T-cell (primary cell): ENCODE results near the gene DDX20. TPM values are rescaled to one million over a fixed set of nuclear protein-coding genes. Genes with fewer than 3 reads are reported as not detected.

Source experiments
- ATAC-seq, 4 experiments: fragments of 200-7000 bp in 3 of 4; fragments of 150-1000 bp in 1 of 4; cut with Tn5 transposase; replicated peaks in 1 of 4; 1 replicate in 3 of 4; 2 replicates in 1 of 4; pipeline ENCODE4 v1.10.0; 2021; ENCODE audit warnings: moderate library complexity in 3 of 4, mild to moderate bottlenecking in 2 of 4, moderate number of reproducible peaks in 1 of 4
- CTCF ChIA-PET, 2 donors: fragments of 300-600 bp; sonication (Branson Sonifier 250); formaldehyde crosslinking; loops; one replicate each; lab custom pipeline; 2022; ENCODE audit warnings: antibody characterized with exemption in 2 of 2; lab: Charles Lee
- POLR2A ChIA-PET, 2 donors: fragments of 300-600 bp; sonication (Branson Sonifier 250); formaldehyde crosslinking; loops; one replicate each; lab custom pipeline; 2022; ENCODE audit warnings: antibody characterized with exemption in 2 of 2; lab: Charles Lee
- DNase-seq, 35 experiments: peaks; one replicate each; pipeline versions ENCODE4 v3.0.0 to v3.0.0-alpha.2; 2013 to 2023
- H3K27ac ChIP-seq: one replicate; pipeline ENCODE4 v1.5.1; 2013; ENCODE audit warnings: low read length
- H3K27me3 ChIP-seq, 2 experiments: replicated peaks in 1 of 2; 1 replicate in 1 of 2; 2 replicates in 1 of 2; pipeline versions ENCODE4 v1.6.1 to v1.7.0; 2013; ENCODE audit warnings: low read length in 1 of 2, mixed read lengths in 1 of 2; ENCODE audit not compliant: control insufficient read depth in 2 of 2, insufficient read depth in 2 of 2; ENCODE audit errors: extremely low read depth in 1 of 2
- H3K36me3 ChIP-seq, 2 donors: 1 replicate in 1 of 2; 2 replicates in 1 of 2; pipeline versions ENCODE4 v1.6.1 to v1.7.0; 2013; ENCODE audit warnings: low read length in 1 of 2; ENCODE audit not compliant: control insufficient read depth in 2 of 2, insufficient read depth in 1 of 2; ENCODE audit errors: extremely low read depth in 1 of 2
- H3K4me1 ChIP-seq, 2 experiments: 1 replicate in 1 of 2; 2 replicates in 1 of 2; pipeline versions ENCODE4 v1.6.1 to v1.7.0; 2013; ENCODE audit warnings: low read length in 2 of 2, mixed read lengths in 1 of 2; ENCODE audit not compliant: insufficient read depth in 2 of 2, control insufficient read depth in 1 of 2; ENCODE audit errors: extremely low read depth in 1 of 2
- H3K4me3 ChIP-seq, 2 donors: 1 replicate in 1 of 2; 2 replicates in 1 of 2; pipeline versions ENCODE4 v1.5.1 to v1.7.0; 2013; ENCODE audit warnings: mild to moderate bottlenecking in 2 of 2, low read length in 1 of 2, moderate library complexity in 1 of 2; ENCODE audit not compliant: control insufficient read depth in 1 of 2; ENCODE audit errors: extremely low read depth in 1 of 2
- H3K9me3 ChIP-seq: 2 replicates; pipeline ENCODE4 v1.7.0; 2013
- H3K27ac Mint-ChIP-seq, 2 donors: one replicate each; pipeline ENCODE4 v1.8.0; 2020 to 2021; ENCODE audit warnings: mild to moderate bottlenecking in 2 of 2, mixed read lengths in 2 of 2
- H3K27me3 Mint-ChIP-seq, 2 donors: one replicate each; pipeline ENCODE4 v1.8.0; 2021 to 2022; ENCODE audit warnings: mixed read lengths in 2 of 2
- H3K36me3 Mint-ChIP-seq: one replicate; pipeline ENCODE4 v1.8.0; 2021; ENCODE audit warnings: mixed read lengths
- H3K4me1 Mint-ChIP-seq, 3 donors: one replicate each; pipeline ENCODE4 v1.8.0; 2020 to 2022; ENCODE audit warnings: mixed read lengths in 3 of 3, mild to moderate bottlenecking in 1 of 3
- H3K4me3 Mint-ChIP-seq, 3 donors: one replicate each; pipeline ENCODE4 v1.8.0; 2020 to 2022; ENCODE audit warnings: mild to moderate bottlenecking in 3 of 3, mixed read lengths in 3 of 3, moderate library complexity in 3 of 3
- H3K9me3 Mint-ChIP-seq, 3 donors: one replicate each; pipeline ENCODE4 v1.8.0; 2020 to 2022; ENCODE audit warnings: mixed read lengths in 3 of 3
- WGBS: methylation state at CpG from one replicate; pipeline ENCODE4 v1.1.5; 2013; ENCODE audit warnings: missing lambda C conversion rate; ENCODE audit not compliant: insufficient coverage; 5-methylcytosine and 5-hydroxymethylcytosine counted together
- total RNA-seq, 35 experiments: library from RNA in 6 of 35; stranded (reverse) in 6 of 35; fragments of 120-200 nt in 1 of 35; gene quantifications; one replicate each; pipeline versions ENCODE4 v1.2.1 to v1.2.4 and lab custom pipeline; 2013 to 2026

DDX20 gene
- total RNA-seq, 5 donors from 2014 or later (not counting 1 experiment from before 2014, with no cell fraction given), result 16.7 to 19.8 (median 17.5) TPM

- H3K9me3 ChIP-seq, result no peaks in the 10 kb centered on the region
- peaks cover 0 to 9% of the 10 kb centered on the region in 2 experiments for H3K4me1 ChIP-seq
- H3K27ac ChIP-seq, result no peak overlapping the region
- no peak for DNase-seq
- H3K36me3 ChIP-seq, result peaks cover 3% of the 10 kb centered on the region in 2 donors
- Mint-ChIP-seq H3K4me3 (no peak overlapping the region), H3K27me3 (no peaks in the 10 kb centered on the region), H3K27ac (no peak overlapping the region), H3K36me3 (peaks cover 5% of the 10 kb centered on the region), H3K9me3 (no peaks in the 10 kb centered on the region), H3K4me1 (peaks cover 18 to 39% (median 20%) of the 10 kb centered on the region in 3 donors)
- ChIA-PET POLR2A (no interaction called here), CTCF (interaction anchor here in 1 of 2 donors (0.6 kb wide), 1 partner anchor 43 kb away, joined by 3 read pairs; no protein-coding TSS in a partner anchor)
- no CpG with 5 or more reads among the region's 5 CpGs for WGBS
- H3K4me3 ChIP-seq, result no peak overlapping the region
- H3K27me3 ChIP-seq, result no peaks in the 10 kb centered on the region
- ATAC-seq, result no peak
Measured at GRCh38 chr1:111719135-111719534, 36.6 kb upstream of the DDX20 start.

GRCh38 chr1:111719674-111720132 is 36.0 kb upstream of the DDX20 start:
- 86% methylated on average over 2 of the region's 4 CpGs for WGBS
- H3K27me3 Mint-ChIP-seq, result no peaks in the 10 kb centered on the region
- no peak overlapping the region for H3K4me3 Mint-ChIP-seq
- Histone ChIP-seq H3K4me3 (no peak overlapping the region), H3K36me3 (peaks cover 3% of the 10 kb centered on the region in 2 donors), H3K27me3 (no peaks in the 10 kb centered on the region), H3K4me1 (peaks cover 0 to 11% of the 10 kb centered on the region in 2 experiments), H3K9me3 (no peaks in the 10 kb centered on the region), H3K27ac (no peak overlapping the region)
- no peaks in the 10 kb centered on the region for H3K9me3 Mint-ChIP-seq
- ChIA-PET POLR2A (no interaction called here), CTCF (interaction anchor here in 1 of 2 donors (0.6 kb wide), 1 partner anchor 42 kb away, joined by 3 read pairs; no protein-coding TSS in a partner anchor)
- H3K27ac Mint-ChIP-seq, result no peak overlapping the region
- H3K36me3 Mint-ChIP-seq, result peaks cover 5% of the 10 kb centered on the region
- DNase-seq, result no peak
- peaks cover 16 to 41% (median 19%) of the 10 kb centered on the region in 3 donors for H3K4me1 Mint-ChIP-seq
- no peak for ATAC-seq

GRCh38 chr1:111720274-111720976 is 35.3 kb upstream of the DDX20 start:
- CTCF ChIA-PET, result interaction anchor here in 1 of 2 donors (0.6 kb wide), 1 partner anchor 126 kb away, joined by 4 read pairs; no protein-coding TSS in a partner anchor
- POLR2A ChIA-PET, result no interaction called here
- no peak overlapping the region for H3K4me3 Mint-ChIP-seq
- peak overlapping the region in 1 of 2 donors; percentile 20 for H3K27ac Mint-ChIP-seq
- peaks cover 0 to 11% of the 10 kb centered on the region in 2 experiments for H3K4me1 ChIP-seq
- DNase-seq (no peak), ATAC-seq (no peak)
- H3K27me3 Mint-ChIP-seq, result no peaks in the 10 kb centered on the region
- 98% methylated on average over 5 of the region's 7 CpGs for WGBS
- no peak overlapping the region for H3K4me3 ChIP-seq
- H3K4me1 Mint-ChIP-seq, result peaks cover 16 to 41% (median 22%) of the 10 kb centered on the region in 3 donors
- H3K27me3 ChIP-seq, result no peaks in the 10 kb centered on the region
- no peak overlapping the region for H3K27ac ChIP-seq
- peaks cover 5% of the 10 kb centered on the region for H3K36me3 Mint-ChIP-seq
- peaks cover 3% of the 10 kb centered on the region in 2 donors for H3K36me3 ChIP-seq
- no peaks in the 10 kb centered on the region for H3K9me3 ChIP-seq
- no peaks in the 10 kb centered on the region for H3K9me3 Mint-ChIP-seq

- H3K36me3 ChIP-seq, result peaks cover 3% of the 10 kb centered on the region in 2 donors
- ChIA-PET POLR2A (no interaction called here), CTCF (interaction anchor here in 1 of 2 donors (0.6 kb wide), 1 partner anchor 127 kb away, joined by 4 read pairs; no protein-coding TSS in a partner anchor)
- Mint-ChIP-seq H3K9me3 (no peaks in the 10 kb centered on the region), H3K36me3 (peaks cover 5% of the 10 kb centered on the region), H3K4me3 (no peak overlapping the region), H3K4me1 (peaks cover 16 to 41% (median 22%) of the 10 kb centered on the region in 3 donors), H3K27me3 (no peaks in the 10 kb centered on the region), H3K27ac (peak overlapping the region in 1 of 2 donors; percentile 20)
- no peak overlapping the region for H3K27ac ChIP-seq
- ATAC-seq, result no peak
- peaks cover 0 to 11% of the 10 kb centered on the region in 2 experiments for H3K4me1 ChIP-seq
- H3K27me3 ChIP-seq, result no peaks in the 10 kb centered on the region
- H3K9me3 ChIP-seq, result no peaks in the 10 kb centered on the region
- 80% methylated on average over 2 of the region's 10 CpGs for WGBS
- no peak overlapping the region for H3K4me3 ChIP-seq
- no peak for DNase-seq
Measured at GRCh38 chr1:111720977-111721786, 34.5 kb upstream of the DDX20 start.

GRCh38 chr1:111723091-111723806 is 32.5 kb upstream of the DDX20 start:
- H3K27ac Mint-ChIP-seq, result peak overlapping the region; percentile 77 to 82
- ChIA-PET CTCF (interaction anchor here in 1 of 2 donors (0.6 to 1.3 kb wide), 2 partner anchors 8 to 32 kb away, joined by 5 read pairs; no protein-coding TSS in a partner anchor), POLR2A (interaction anchor here in 1 of 2 donors (0.6 to 0.7 kb wide), 2 partner anchors 32 to 211 kb away, joined by 3 read pairs; no protein-coding TSS in a partner anchor)
- H3K36me3 Mint-ChIP-seq, result no peaks in the 10 kb centered on the region
- H3K27me3 Mint-ChIP-seq, result no peaks in the 10 kb centered on the region
- H3K9me3 ChIP-seq, result no peaks in the 10 kb centered on the region
- no peaks in the 10 kb centered on the region for H3K9me3 Mint-ChIP-seq
- no peak overlapping the region for H3K4me3 Mint-ChIP-seq
- DNase-seq (peak in 29 of 35 experiments; percentile 23 to 66 (median 45)), ATAC-seq (peak; percentile 46 to 92 (median 62))
- no peak overlapping the region for H3K4me3 ChIP-seq
- no peaks in the 10 kb centered on the region for H3K27me3 ChIP-seq
- H3K27ac ChIP-seq, result peak overlapping the region; percentile 0
- H3K36me3 ChIP-seq, result peaks cover 0 to 3% of the 10 kb centered on the region in 2 donors
- H3K4me1 ChIP-seq, result peaks cover 0 to 11% of the 10 kb centered on the region in 2 experiments
- peaks cover 16 to 41% (median 22%) of the 10 kb centered on the region in 3 donors for H3K4me1 Mint-ChIP-seq
- 78% methylated on average over 5 of the region's 7 CpGs for WGBS
